Measurements from ENCODE around the gene RFX1. TPM values are rescaled to one million over a fixed set of nuclear protein-coding genes. Genes with fewer than 3 reads are reported as not detected.

RFX1 gene
- total RNA-seq, 6 experiments from 2014 or later = 2.5 to 9.3 (median 5.7) TPM

DNA sequence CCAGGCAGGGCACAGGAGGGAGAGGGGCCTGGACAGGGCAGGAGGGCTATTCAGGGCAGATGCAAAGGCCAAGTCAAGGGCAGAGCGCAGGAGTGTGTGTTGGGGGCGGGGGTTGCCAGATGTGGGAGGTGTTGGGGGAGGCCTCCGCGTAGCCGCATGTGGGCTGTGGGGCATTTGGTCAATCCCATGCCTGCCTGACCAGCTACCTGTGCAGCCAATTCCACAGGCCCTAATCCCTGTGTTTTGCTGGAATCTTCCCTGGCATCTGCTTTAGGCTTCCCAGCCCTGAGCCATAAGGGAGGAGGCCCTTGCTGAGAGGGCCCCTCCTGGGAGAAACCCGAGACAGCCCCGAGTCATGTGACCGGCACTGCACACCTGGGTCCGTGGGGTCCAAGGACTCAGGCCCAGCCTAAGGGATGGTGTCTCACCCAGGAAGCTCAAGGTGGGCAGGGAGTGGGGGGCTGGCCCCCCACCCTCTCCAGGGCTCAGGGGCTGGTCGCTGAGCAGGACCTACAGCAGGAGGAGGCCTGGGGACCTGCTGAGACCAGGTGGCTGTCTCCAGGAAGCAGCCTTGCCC, 20.3 kb downstream of the RFX1 start:
- intact Hi-C loops (cut with DNase I) = no loop called here
- WGBS (ENCODE audit: insufficient coverage, low coverage, low lambda C conversion rate, missing lambda C conversion rate) = 100% methylated on average over 3 of the region's 10 CpGs
- TF ChIP-seq, protein P1, sequence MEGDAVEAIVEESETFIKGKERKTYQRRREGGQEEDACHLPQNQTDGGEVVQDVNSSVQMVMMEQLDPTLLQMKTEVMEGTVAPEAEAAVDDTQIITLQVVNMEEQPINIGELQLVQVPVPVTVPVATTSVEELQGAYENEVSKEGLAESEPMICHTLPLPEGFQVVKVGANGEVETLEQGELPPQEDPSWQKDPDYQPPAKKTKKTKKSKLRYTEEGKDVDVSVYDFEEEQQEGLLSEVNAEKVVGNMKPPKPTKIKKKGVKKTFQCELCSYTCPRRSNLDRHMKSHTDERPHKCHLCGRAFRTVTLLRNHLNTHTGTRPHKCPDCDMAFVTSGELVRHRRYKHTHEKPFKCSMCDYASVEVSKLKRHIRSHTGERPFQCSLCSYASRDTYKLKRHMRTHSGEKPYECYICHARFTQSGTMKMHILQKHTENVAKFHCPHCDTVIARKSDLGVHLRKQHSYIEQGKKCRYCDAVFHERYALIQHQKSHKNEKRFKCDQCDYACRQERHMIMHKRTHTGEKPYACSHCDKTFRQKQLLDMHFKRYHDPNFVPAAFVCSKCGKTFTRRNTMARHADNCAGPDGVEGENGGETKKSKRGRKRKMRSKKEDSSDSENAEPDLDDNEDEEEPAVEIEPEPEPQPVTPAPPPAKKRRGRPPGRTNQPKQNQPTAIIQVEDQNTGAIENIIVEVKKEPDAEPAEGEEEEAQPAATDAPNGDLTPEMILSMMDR (IDR thresholded peaks at IDR 0.05) = no peak
- TF ChIP-seq POLR2A (IDR thresholded peaks at IDR 0.05) = no peak
- Histone ChIP-seq H3K27ac (peak overlapping the region; percentile 58 to 71 (median 69)), H3K36me3 (peaks cover 0 to 3% (median under 1%) of the 10 kb centered on the region in 4 donors), H3K4me1 (peaks cover 0 to 8% (median 0%) of the 10 kb centered on the region in 4 donors), H3K9me3 (no peaks in the 10 kb centered on the region), H3K27me3 (no peaks in the 10 kb centered on the region), H3K4me3 (no peak overlapping the region)
- ATAC-seq (no peak), DNase-seq (no peak)

DNA sequence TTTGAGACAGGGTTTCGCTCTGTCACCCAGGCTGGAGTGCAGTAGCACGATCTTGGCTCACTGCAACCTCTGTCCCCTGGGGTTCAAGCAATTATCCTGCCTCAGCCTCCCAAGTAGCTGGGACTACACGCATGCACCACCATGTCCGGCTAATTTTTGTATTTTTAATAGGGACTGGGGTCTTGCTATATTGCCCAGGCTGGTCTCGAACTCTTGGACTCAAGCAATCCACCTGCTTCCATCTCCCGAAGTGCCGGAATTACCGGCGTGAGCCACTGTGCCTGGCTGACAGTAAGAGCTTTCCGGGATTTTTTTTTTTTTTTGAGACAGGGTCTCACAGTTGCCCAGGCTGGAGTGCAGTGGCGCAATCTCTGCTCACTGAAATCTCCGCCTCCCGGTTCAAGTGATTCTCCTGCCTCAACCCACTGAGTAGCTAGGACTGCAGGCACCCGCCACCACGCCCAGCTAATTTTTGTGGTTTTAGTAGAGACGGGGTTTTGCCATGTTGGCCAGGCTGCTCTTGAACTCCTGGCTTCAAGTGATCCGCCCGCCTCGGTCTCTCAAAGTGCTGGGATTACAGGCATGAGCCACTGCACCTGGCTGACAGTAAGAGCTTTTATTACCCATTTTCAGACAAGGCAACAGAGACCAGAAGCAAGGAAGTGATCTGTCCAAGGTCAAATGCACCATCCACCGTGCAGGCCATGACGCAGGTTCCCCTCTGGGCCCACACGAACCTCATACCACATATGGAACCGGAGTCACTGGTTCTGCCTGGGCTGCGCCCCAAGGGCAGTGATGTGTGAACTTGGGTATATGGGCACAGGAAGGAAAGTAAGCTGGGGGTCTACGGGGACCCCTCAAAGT, 21.0 kb downstream of the RFX1 start:
- intact Hi-C loops (cut with DNase I) = no loop called here
- no peaks in the 10 kb centered on the region for H3K9me3 ChIP-seq
- H3K36me3 ChIP-seq = peaks cover 0 to 3% (median 0%) of the 10 kb centered on the region in 4 donors
- no peak for ATAC-seq
- peaks cover 0 to 8% (median 0%) of the 10 kb centered on the region in 4 donors for H3K4me1 ChIP-seq
- no peak for TF ChIP-seq POLR2A (IDR thresholded peaks at IDR 0.05)
- TF ChIP-seq, protein P1 (IDR thresholded peaks at IDR 0.05) = no peak
- no peak for DNase-seq
- 79% methylated on average over 23 of the region's 25 CpGs for whole genome bisulfite sequencing (ENCODE audit: insufficient coverage, low coverage, low lambda C conversion rate, missing lambda C conversion rate)
- no peaks in the 10 kb centered on the region for H3K27me3 ChIP-seq
- H3K27ac ChIP-seq = no peak overlapping the region
- no peak overlapping the region for H3K4me3 ChIP-seq

DNA sequence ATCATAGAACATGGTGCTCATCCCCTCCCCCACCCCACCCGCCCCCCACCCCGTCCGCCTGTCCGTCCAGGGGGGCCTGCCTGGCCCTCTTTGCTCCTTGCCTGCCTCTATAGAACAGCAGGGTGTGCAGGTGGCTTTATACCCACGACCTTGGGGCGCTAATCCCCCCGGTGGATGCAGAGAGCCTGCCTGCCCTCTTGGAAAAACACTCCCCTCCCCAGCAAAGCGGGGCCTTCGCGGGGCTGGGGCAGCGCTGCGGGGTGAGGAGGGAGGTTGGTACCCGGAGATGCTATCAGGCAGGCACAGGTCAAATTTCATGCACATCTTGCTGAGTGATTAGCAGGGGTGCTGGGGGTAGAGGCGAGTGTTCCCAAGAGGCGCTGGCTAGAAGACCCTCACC, 21.9 kb downstream of the RFX1 start:
- Histone ChIP-seq H3K36me3 (peaks cover 0 to 3% (median 0%) of the 10 kb centered on the region in 4 donors), H3K27me3 (no peaks in the 10 kb centered on the region), H3K27ac (no peak overlapping the region), H3K9me3 (no peaks in the 10 kb centered on the region), H3K4me1 (peaks cover 0 to 4% (median 0%) of the 10 kb centered on the region in 4 donors), H3K4me3 (no peak overlapping the region)
- intact Hi-C loops (cut with DNase I) = no loop called here
- peak in 1 of 3 donors; percentile 39 for DNase-seq
- ATAC-seq = no peak
- TF ChIP-seq, protein P1 (IDR thresholded peaks at IDR 0.05) = no peak
- no peak for TF ChIP-seq POLR2A (IDR thresholded peaks at IDR 0.05)
- WGBS (ENCODE audit: insufficient coverage, low coverage, low lambda C conversion rate, missing lambda C conversion rate) = 89% methylated on average over 10 of the region's 15 CpGs

- peaks cover 0 to 4% (median 0%) of the 10 kb centered on the region in 4 donors for H3K4me1 ChIP-seq
- no peak overlapping the region for H3K27ac ChIP-seq
Measured at GRCh38 chr19:13983213-13983889, 22.8 kb downstream of the RFX1 start.

More at GRCh38 chr19:13983213-13983889, 22.8 kb downstream of the RFX1 start:
- intact Hi-C loops (cut with DNase I) = no loop called here
- peak in 1 of 3 donors; percentile 43 for DNase-seq
- H3K9me3 ChIP-seq = no peaks in the 10 kb centered on the region
- TF ChIP-seq, protein P1 (IDR thresholded peaks at IDR 0.05) = no peak
- TF ChIP-seq POLR2A (IDR thresholded peaks at IDR 0.05) = no peak
- no peak overlapping the region for H3K4me3 ChIP-seq
- peaks cover 0 to 3% (median 0%) of the 10 kb centered on the region in 4 donors for H3K36me3 ChIP-seq
- no peak for ATAC-seq
- no CpG with 5 or more reads among the region's 21 CpGs for WGBS (ENCODE audit: insufficient coverage, low coverage, low lambda C conversion rate, missing lambda C conversion rate)
- no peaks in the 10 kb centered on the region for H3K27me3 ChIP-seq
